Measurements from ENCODE around the gene MINDY4. TPM values are rescaled to one million over a fixed set of nuclear protein-coding genes. Genes with fewer than 3 reads are reported as not detected.

Gene MINDY4
- total and polyA plus RNA-seq, 2 of the 4 experiments (the other 2 are of a cell fraction): 1.8 to 3.6 TPM

GRCh38 chr7:30904561-30904960, 133.3 kb downstream of the MINDY4 start:
- Histone ChIP-seq H3K9me1 (ENCODE audit: insufficient read depth, low read length) (0 out of 2 replicates have a peak, but pooled peaks cover 5% of the 10 kb centered on the region), H3K4ac (ENCODE audit: low read depth, low read length) (no peak overlapping the region), H4K91ac (ENCODE audit: insufficient read depth, low read depth, low read length) (no peak overlapping the region; the same call in 1 of the 2 replicates), H3K56ac (ENCODE audit: extremely low read depth, insufficient read depth, low read length) (no peak overlapping the region), H3K79me1 (ENCODE audit: low read depth in 1 of 2, low read length in 2 of 2) (no peaks in the 10 kb centered on the region), H3K18ac (ENCODE audit: low read depth, low read length) (no peak overlapping the region), H4K20me1 (ENCODE audit: insufficient read depth, low read length) (no peaks in the 10 kb centered on the region), H3K14ac (replicated peaks; ENCODE audit: low read depth, low read length) (no peak overlapping the region), H3K23ac (ENCODE audit: low read depth, low read length) (no peak overlapping the region), H3K9ac (ENCODE audit: low read depth, low read length) (no peak overlapping the region), H2AK5ac (ENCODE audit: low read depth, low read length) (0 out of 2 replicates have a peak overlapping the region, but pooled peaks have one; percentile 9), H3K27me3 (ENCODE audit: control insufficient read depth, insufficient read depth, low read length) (no peaks in the 10 kb centered on the region), H2BK20ac (ENCODE audit: low read depth, low read length) (no peak overlapping the region), H3K36me3 (ENCODE audit: control insufficient read depth, insufficient read depth, low read length) (no peaks in the 10 kb centered on the region), H2BK15ac (ENCODE audit: low read depth, low read length) (no peak overlapping the region), H3K4me3 (ENCODE audit: insufficient read depth, low read depth, low read length) (no peak overlapping the region), H3K27ac (ENCODE audit: insufficient read depth, low read length) (no peak overlapping the region), H3K4me1 (ENCODE audit: control insufficient read depth, insufficient read depth, low read length) (peaks cover 10% of the 10 kb centered on the region), H2BK120ac (ENCODE audit: low read depth, low read length) (no peak overlapping the region), H3K9me3 (ENCODE audit: control insufficient read depth, insufficient read depth, low read length) (no peaks in the 10 kb centered on the region), H2AFZ (replicated peaks; ENCODE audit: low read length, poor library complexity) (no peak overlapping the region), H4K5ac (ENCODE audit: low read depth, low read length) (no peak overlapping the region), H3K4me2 (ENCODE audit: low read depth, low read length) (no peak overlapping the region), H2AK9ac (replicated peaks; ENCODE audit: low read depth, low read length, poor library complexity) (no peak overlapping the region), H4K8ac (ENCODE audit: low read depth in 2 of 2, low read length in 2 of 2) (no peak overlapping the region), H2BK5ac (ENCODE audit: low read depth, low read length, poor library complexity, severe bottlenecking) (no peak overlapping the region)
- ATAC-seq (ENCODE audit: low read depth): no peak
- in situ Hi-C loops (cut with MboI; ENCODE audit: low sequenced_read_pairs): no loop called here
- WGBS, 2 experiments (ENCODE audit: extremely low coverage in 2 of 2, insufficient read length in 1 of 2): no CpG with 5 or more reads among the region's 9 CpGs
- intact Hi-C loops (cut with micrococcal nuclease): no loop called here
- DNase-seq: no peak
- TF ChIP-seq MXI1 (IDR thresholded peaks at IDR 0.05; ENCODE audit: borderline replicate concordance, low read depth, low read length) (no peak), RAD21 (IDR thresholded peaks at IDR 0.05; ENCODE audit: low read length) (no peak), BHLHE40 (IDR thresholded peaks at IDR 0.05; ENCODE audit: low read depth, low read length) (no peak), MAZ (IDR thresholded peaks at IDR 0.05; ENCODE audit: borderline replicate concordance, low read depth, low read length) (no peak), RCOR1 (IDR thresholded peaks at IDR 0.05; ENCODE audit: insufficient replicate concordance, low read length) (no peak), FOS (IDR thresholded peaks at IDR 0.05; ENCODE audit: low read depth, low read length) (no peak), MAFK (IDR thresholded peaks at IDR 0.05; ENCODE audit: low read depth, low read length) (no peak), SMC3 (IDR thresholded peaks at IDR 0.05; ENCODE audit: low read depth, low read length) (no peak)
- POLR2A ChIA-PET (ENCODE audit: unreplicated experiment): no interaction called here
- no TSS peak for BruUV-seq (replicated peaks)
- CTCF ChIA-PET: no interaction called here
- dilution Hi-C loops (cut with HindIII; ENCODE audit: low sequenced_read_pairs, unreplicated experiment): no loop called here

Measured in IMR-90 (cell line).